Trophoblast cell (in vitro differentiated cells and primary cell): ENCODE measurements around the gene AGR3.

ENCODE experiments used
- DNase-seq, 2 donors: peaks; one replicate each; pipeline ENCODE4 v3.0.0-alpha.2; 2016
- H2AFZ ChIP-seq: 2 replicates; pipeline ENCODE4 v1.6.1; 2013; ENCODE audit warnings: low read length, moderate library complexity, mild to moderate bottlenecking; ENCODE audit not compliant: insufficient read depth, poor library complexity
- H2AK5ac ChIP-seq: 2 replicates; pipeline ENCODE4 v1.6.1; 2013; ENCODE audit warnings: mild to moderate bottlenecking, low read length
- H2BK120ac ChIP-seq: 2 replicates; pipeline ENCODE4 v1.6.1; 2013; ENCODE audit warnings: low read length, mild to moderate bottlenecking, moderate library complexity; ENCODE audit not compliant: insufficient read depth, poor library complexity
- H2BK12ac ChIP-seq: 2 replicates; pipeline ENCODE4 v1.6.1; 2013; ENCODE audit warnings: mild to moderate bottlenecking, low read length, moderate library complexity
- H2BK5ac ChIP-seq: 2 replicates; pipeline ENCODE4 v1.6.1; 2013; ENCODE audit warnings: low read length, low read depth, moderate library complexity, mild to moderate bottlenecking; ENCODE audit not compliant: poor library complexity
- H3K14ac ChIP-seq: 2 replicates; pipeline ENCODE4 v1.6.1; 2013; ENCODE audit warnings: mild to moderate bottlenecking, low read length
- H3K18ac ChIP-seq: 2 replicates; pipeline ENCODE4 v1.6.1; 2013; ENCODE audit warnings: mild to moderate bottlenecking, low read length
- H3K23ac ChIP-seq: 2 replicates; pipeline ENCODE4 v1.6.1; 2013; ENCODE audit warnings: low read length
- H3K27ac ChIP-seq: 2 replicates; pipeline ENCODE4 v1.5.1; 2013; ENCODE audit warnings: low read depth, mild to moderate bottlenecking, inconsistent platforms, low read length, moderate library complexity
- H3K27me3 ChIP-seq: 2 replicates; pipeline ENCODE4 v1.6.1; 2013; ENCODE audit warnings: inconsistent platforms, mild to moderate bottlenecking, low read length, moderate library complexity; ENCODE audit not compliant: insufficient read depth
- H3K36me3 ChIP-seq, 2 experiments: 1 replicate in 1 of 2; 2 replicates in 1 of 2; pipeline ENCODE4 v1.6.1; 2013; ENCODE audit warnings: low read length in 2 of 2, mild to moderate bottlenecking in 2 of 2, moderate library complexity in 1 of 2; ENCODE audit not compliant: insufficient read depth in 2 of 2, control insufficient read depth in 1 of 2
- H3K4ac ChIP-seq: 2 replicates; pipeline ENCODE4 v1.6.1; 2013; ENCODE audit warnings: low read depth, mild to moderate bottlenecking, low read length, moderate library complexity
- H3K4me1 ChIP-seq, 2 experiments: 1 replicate in 1 of 2; 2 replicates in 1 of 2; pipeline ENCODE4 v1.6.1; 2013; ENCODE audit warnings: low read length in 2 of 2, mild to moderate bottlenecking in 2 of 2, moderate library complexity in 1 of 2; ENCODE audit not compliant: insufficient read depth in 2 of 2, control insufficient read depth in 1 of 2
- H3K4me2 ChIP-seq: 2 replicates; pipeline ENCODE4 v1.6.1; 2013; ENCODE audit warnings: inconsistent platforms, mild to moderate bottlenecking, low read length, moderate library complexity
- H3K4me3 ChIP-seq: 2 replicates; pipeline ENCODE4 v1.5.1; 2013; ENCODE audit warnings: mild to moderate bottlenecking, low read depth, low read length, inconsistent platforms
- H3K79me1 ChIP-seq: one replicate; pipeline ENCODE4 v1.6.1; 2013; ENCODE audit warnings: low read length
- H3K79me2 ChIP-seq: 2 replicates; pipeline ENCODE4 v1.6.1; 2013; ENCODE audit warnings: low read length, mild to moderate bottlenecking; ENCODE audit not compliant: control insufficient read depth, insufficient read depth, poor library complexity
- H3K9ac ChIP-seq: 2 replicates; pipeline ENCODE4 v1.6.1; 2013; ENCODE audit warnings: mild to moderate bottlenecking, low read length
- H3K9me3 ChIP-seq: 2 replicates; pipeline ENCODE4 v1.6.1; 2013; ENCODE audit warnings: low read depth, mild to moderate bottlenecking, control low read depth, inconsistent platforms, low read length; ENCODE audit not compliant: insufficient read depth
- H4K12ac ChIP-seq: 2 replicates; pipeline ENCODE4 v1.6.1; 2013; ENCODE audit warnings: low read depth, mild to moderate bottlenecking, low read length, moderate library complexity
- H4K8ac ChIP-seq: 2 replicates; pipeline ENCODE4 v1.6.1; 2013; ENCODE audit warnings: low read depth, mild to moderate bottlenecking, low read length, moderate library complexity
- H4K91ac ChIP-seq: one replicate; pipeline ENCODE4 v1.6.1; 2013; ENCODE audit warnings: low read depth, mild to moderate bottlenecking, low read length, moderate library complexity
- WGBS: extraction: QIAGEN DNeasy Blood & Tissue Kit; methylation state at CpG from one replicate; pipeline ENCODE4 v1.1.7; 2013; ENCODE audit warnings: missing lambda C conversion rate; ENCODE audit not compliant: insufficient read length, insufficient coverage; ENCODE audit errors: extremely low coverage; 5-methylcytosine and 5-hydroxymethylcytosine counted together

Gene AGR3

GRCh38 chr7:16817536-16817935 lies 64.2 kb downstream of the AGR3 start:
- Histone ChIP-seq H3K4me1 (no peaks in the 10 kb centered on the region), H3K27ac (no peak overlapping the region), H2AFZ (no peak overlapping the region), H3K14ac (no peak overlapping the region), H3K18ac (no peak overlapping the region), H3K79me2 (no peaks in the 10 kb centered on the region), H3K27me3 (no peaks in the 10 kb centered on the region), H3K9ac (no peak overlapping the region), H2BK12ac (no peak overlapping the region), H4K8ac (no peak overlapping the region), H3K4me3 (no peak overlapping the region), H3K23ac (no peak overlapping the region), H4K12ac (no peak overlapping the region), H3K79me1 (no peaks in the 10 kb centered on the region), H3K4ac (no peak overlapping the region), H4K91ac (no peak overlapping the region), H2BK5ac (no peak overlapping the region), H3K36me3 (no peaks in the 10 kb centered on the region), H3K9me3 (no peaks in the 10 kb centered on the region), H2BK120ac (no peak overlapping the region), H2AK5ac (no peak overlapping the region), H3K4me2 (no peak overlapping the region)
- no CpG with 5 or more reads among the region's 1 CpG for WGBS
- DNase-seq = no peak

GRCh38 chr7:16816824-16817223 lies 65.0 kb downstream of the AGR3 start:
- Histone ChIP-seq H2BK120ac (no peak overlapping the region), H2AK5ac (no peak overlapping the region), H3K79me1 (no peaks in the 10 kb centered on the region), H2BK5ac (no peak overlapping the region), H3K23ac (no peak overlapping the region), H2AFZ (no peak overlapping the region), H4K8ac (no peak overlapping the region), H3K4me2 (no peak overlapping the region), H3K9ac (no peak overlapping the region), H3K79me2 (no peaks in the 10 kb centered on the region), H3K4me3 (no peak overlapping the region), H3K18ac (no peak overlapping the region), H4K91ac (no peak overlapping the region), H3K14ac (no peak overlapping the region), H2BK12ac (no peak overlapping the region), H3K4ac (no peak overlapping the region), H4K12ac (no peak overlapping the region), H3K27me3 (no peaks in the 10 kb centered on the region), H3K9me3 (no peaks in the 10 kb centered on the region), H3K27ac (no peak overlapping the region), H3K36me3 (no peaks in the 10 kb centered on the region), H3K4me1 (no peaks in the 10 kb centered on the region)
- DNase-seq = no peak
- WGBS = no CpG with 5 or more reads among the region's 2 CpGs

- no peak overlapping the region for H2BK120ac ChIP-seq
- H2BK12ac ChIP-seq = no peak overlapping the region
- no peak overlapping the region for H3K23ac ChIP-seq
- no peak for DNase-seq
- no peaks in the 10 kb centered on the region for H3K27me3 ChIP-seq
- H4K12ac ChIP-seq = no peak overlapping the region
- H2AK5ac ChIP-seq = no peak overlapping the region
- no peaks in the 10 kb centered on the region for H3K79me1 ChIP-seq
- H3K4me3 ChIP-seq = no peak overlapping the region
- WGBS = no CpG with 5 or more reads among the region's 2 CpGs
- no peak overlapping the region for H3K9ac ChIP-seq
- no peak overlapping the region for H2AFZ ChIP-seq
- no peak overlapping the region for H3K14ac ChIP-seq
- no peaks in the 10 kb centered on the region for H3K9me3 ChIP-seq
- no peaks in the 10 kb centered on the region for H3K79me2 ChIP-seq
- H3K18ac ChIP-seq = no peak overlapping the region
- no peak overlapping the region for H3K4ac ChIP-seq
- no peaks in the 10 kb centered on the region for H3K4me1 ChIP-seq
- no peak overlapping the region for H2BK5ac ChIP-seq
- no peaks in the 10 kb centered on the region for H3K36me3 ChIP-seq
- no peak overlapping the region for H4K91ac ChIP-seq
- no peak overlapping the region for H4K8ac ChIP-seq
- H3K27ac ChIP-seq = no peak overlapping the region
- no peak overlapping the region for H3K4me2 ChIP-seq
Observed at GRCh38 chr7:16815001-16815400, 66.8 kb downstream of the AGR3 start.

- WGBS = no CpG with 5 or more reads among the region's 3 CpGs
- no peak overlapping the region for H2BK120ac ChIP-seq
- no peaks in the 10 kb centered on the region for H3K36me3 ChIP-seq
Observed at GRCh38 chr7:16813232-16813616, 68.6 kb downstream of the AGR3 start.

More at GRCh38 chr7:16813232-16813616, 68.6 kb downstream of the AGR3 start:
- Histone ChIP-seq H3K4me3 (no peak overlapping the region), H3K9me3 (no peaks in the 10 kb centered on the region), H3K27ac (no peak overlapping the region), H3K4me1 (no peaks in the 10 kb centered on the region), H3K4me2 (no peak overlapping the region), H2AK5ac (no peak overlapping the region), H3K18ac (no peak overlapping the region), H3K79me1 (no peaks in the 10 kb centered on the region), H4K12ac (no peak overlapping the region), H4K8ac (no peak overlapping the region), H3K4ac (no peak overlapping the region), H3K79me2 (no peaks in the 10 kb centered on the region), H3K23ac (no peak overlapping the region), H3K14ac (no peak overlapping the region), H4K91ac (no peak overlapping the region), H3K27me3 (no peaks in the 10 kb centered on the region), H2BK5ac (no peak overlapping the region), H3K9ac (no peak overlapping the region), H2BK12ac (no peak overlapping the region), H2AFZ (no peak overlapping the region)
- no peak for DNase-seq
